AG08395 (cell line): ENCODE measurements around the gene VIPR2.

Experiments used
- DNase-seq: peaks from one replicate; pipeline ENCODE4 v3.0.0; 2012; ENCODE audit warnings: mixed read lengths, low spot score

The VIPR2 gene

DNA sequence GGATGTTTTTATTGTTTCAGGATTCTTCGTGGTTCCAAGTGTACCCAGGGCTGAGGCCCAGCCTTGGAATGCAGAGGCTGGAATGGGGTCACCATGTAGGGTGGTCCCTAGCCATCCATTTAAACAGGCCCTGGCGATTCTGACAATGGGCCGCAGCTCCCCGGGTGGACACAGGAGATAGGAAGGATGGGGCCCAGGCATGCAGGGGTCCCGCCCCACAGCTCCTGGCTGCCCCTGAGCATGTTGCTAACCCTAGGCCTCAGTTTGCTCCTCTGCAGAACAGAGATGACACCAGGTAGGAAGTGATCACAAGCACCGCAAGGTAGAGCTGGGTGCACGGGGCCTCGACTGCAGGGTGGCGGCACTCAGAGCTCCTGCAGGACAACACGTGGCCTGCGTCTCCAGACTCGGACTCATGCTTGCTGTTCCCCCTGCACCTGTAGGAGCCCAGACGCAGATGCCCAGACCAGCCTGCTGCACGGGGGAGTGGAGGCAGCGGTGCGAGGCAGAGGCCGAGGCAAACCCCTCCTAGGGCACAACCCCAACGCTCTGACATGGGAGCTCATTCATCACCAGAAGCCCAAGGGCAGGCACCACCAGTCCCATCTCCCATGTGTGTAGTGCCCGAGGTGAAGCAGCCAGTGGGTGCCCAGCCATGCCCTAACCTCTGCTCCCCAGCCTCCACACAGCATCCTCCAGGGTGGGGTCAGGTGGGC lies 25.5 kb downstream of the VIPR2 start:
- no peak for DNase-seq

DNA sequence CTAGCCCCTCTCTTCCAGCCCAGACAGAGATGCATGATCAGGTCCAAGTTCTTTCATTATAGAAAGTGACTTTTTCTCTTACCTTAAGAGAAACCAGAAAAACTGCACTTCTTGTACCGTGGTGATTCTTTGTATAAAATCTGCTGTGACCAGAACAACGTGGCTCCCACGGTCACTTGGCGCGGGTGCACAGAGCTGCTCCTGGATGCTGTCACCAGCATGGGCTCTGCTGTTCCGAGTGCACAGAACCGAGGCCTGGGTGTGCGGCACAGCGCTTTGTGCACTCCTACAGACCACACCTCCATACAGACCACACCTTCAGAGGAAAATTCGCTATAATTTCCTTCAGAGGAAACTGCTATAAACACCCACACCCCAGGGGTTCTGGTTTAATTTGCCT lies 26.0 kb downstream of the VIPR2 start:
- DNase-seq, result no peak

DNA sequence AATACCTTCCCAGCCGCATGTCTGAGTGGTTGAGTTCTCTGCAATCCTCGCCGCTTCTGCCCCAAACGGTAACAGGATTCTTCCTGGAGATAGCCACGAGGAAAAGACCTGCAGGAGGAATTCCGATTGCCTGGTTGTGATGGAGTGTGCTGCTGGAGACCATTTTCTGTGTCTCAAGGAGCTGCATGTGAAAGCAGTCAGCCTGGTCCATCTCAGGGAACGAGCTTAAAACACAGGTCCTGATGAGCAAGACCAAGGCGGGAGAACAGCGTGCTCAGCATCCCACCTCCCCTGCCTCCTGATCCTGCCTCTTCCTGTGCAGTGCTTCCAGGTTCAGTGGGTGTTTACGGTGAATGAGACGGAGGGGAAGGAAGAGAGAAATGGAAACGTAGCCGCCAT lies 26.5 kb downstream of the VIPR2 start:
- DNase-seq, result no peak

GRCh38 chr7:159117366-159118196 lies 27.1 kb downstream of the VIPR2 start:
- no peak for DNase-seq

DNA sequence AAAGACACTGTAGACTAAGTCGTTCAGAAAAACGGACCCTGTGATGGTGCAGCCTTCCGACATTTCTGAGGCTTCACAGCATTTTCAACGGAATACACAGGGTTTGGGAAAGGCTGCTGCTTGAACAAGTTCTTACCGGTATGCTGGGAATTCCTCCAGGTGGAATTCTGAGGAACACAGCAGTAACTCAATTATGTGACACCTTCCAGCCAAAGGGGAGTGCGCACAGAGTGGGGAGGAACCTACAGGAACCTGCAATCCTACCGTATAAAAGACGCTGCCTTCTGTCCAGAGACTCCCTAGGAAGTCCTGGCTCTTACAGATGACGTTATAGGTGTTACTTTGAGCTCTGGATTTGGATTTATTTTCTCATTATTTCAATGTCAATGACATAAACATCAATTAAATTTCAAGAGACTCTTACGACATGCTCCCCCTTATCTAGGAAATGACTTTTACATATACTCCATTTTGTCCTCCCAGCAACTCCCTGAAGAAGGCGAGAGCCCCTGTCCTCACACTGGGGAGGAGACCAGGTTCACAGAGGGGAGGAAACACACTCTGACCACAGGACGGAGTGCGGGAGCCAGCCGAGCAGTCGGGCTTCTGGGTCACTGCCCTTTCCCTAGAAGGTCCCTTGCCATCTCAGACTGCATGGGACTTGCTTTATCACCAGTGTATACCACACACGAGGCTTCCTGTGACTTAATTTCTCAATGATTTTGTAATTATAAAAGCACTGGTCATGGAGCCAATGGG lies 27.9 kb downstream of the VIPR2 start:
- no peak for DNase-seq

- DNase-seq, result no peak
Observed at GRCh38 chr7:159115601-159116501, 28.8 kb downstream of the VIPR2 start.

- no peak for DNase-seq
Observed at GRCh38 chr7:159114981-159115380, 29.7 kb downstream of the VIPR2 start.

GRCh38 chr7:159114096-159114495 lies 30.6 kb downstream of the VIPR2 start:
- DNase-seq, result no peak

- no peak for DNase-seq
Observed at GRCh38 chr7:159113056-159113455, 31.6 kb downstream of the VIPR2 start.

DNA sequence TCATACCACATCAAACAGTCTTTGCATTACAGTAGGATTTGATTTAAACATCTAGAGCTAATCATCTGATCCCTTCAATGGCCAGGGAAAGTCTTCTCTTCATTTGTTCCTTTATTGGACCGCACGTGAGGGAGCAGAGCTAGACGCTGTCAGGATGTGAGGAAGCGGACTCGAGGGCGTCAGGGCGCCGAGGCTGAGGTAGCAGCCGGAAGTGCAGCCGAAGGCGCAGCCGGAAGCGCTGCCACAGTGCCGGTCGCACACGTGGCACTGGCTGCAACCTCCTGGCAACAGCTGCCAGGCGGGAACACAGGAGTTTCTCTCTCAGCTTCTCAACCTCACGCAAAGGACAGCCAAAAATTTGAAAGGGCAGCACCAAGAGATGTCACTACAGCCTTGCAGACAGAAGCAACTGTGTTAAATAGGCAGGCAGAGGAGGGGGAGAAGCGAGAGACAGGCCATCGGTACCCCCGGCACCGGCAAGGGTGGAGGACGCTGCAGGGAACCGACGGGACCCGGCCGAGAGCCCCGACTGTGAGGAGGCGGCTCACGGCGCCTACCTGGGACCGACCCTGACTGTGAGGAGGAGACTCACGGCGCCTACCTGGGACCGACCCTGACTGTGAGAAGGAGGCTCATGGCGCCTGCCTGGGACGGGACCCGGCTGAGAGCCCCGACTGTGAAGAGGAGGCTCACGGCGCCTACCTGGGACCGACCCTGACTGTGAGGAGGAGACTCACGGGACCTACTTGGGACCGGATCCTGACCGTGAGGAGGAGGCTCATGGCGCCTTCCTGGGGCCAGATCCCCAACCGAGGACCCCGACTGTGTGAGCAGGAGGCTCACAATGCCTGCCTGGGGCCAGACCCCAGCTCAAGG lies 32.3 kb downstream of the VIPR2 start:
- DNase-seq, result no peak

DNA sequence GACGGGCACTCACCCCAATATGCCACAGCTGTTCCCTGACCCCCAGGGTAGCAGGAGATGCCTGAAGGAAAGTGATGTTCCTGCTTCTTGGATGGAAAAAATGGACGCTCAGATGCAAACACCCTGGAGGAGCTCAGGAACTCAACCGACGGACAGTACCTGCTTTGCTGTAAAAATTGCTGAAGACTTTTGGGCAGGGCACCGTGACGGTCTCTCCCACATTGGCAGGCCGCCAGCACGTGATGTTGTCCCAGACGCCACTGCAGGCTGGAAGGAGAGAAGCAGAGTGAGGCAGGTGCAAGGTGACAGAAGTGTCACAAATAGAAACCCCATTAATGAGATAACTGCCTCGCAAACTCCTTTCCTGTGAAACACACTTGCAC lies 35.0 kb downstream of the VIPR2 start:
- no peak for DNase-seq

DNA sequence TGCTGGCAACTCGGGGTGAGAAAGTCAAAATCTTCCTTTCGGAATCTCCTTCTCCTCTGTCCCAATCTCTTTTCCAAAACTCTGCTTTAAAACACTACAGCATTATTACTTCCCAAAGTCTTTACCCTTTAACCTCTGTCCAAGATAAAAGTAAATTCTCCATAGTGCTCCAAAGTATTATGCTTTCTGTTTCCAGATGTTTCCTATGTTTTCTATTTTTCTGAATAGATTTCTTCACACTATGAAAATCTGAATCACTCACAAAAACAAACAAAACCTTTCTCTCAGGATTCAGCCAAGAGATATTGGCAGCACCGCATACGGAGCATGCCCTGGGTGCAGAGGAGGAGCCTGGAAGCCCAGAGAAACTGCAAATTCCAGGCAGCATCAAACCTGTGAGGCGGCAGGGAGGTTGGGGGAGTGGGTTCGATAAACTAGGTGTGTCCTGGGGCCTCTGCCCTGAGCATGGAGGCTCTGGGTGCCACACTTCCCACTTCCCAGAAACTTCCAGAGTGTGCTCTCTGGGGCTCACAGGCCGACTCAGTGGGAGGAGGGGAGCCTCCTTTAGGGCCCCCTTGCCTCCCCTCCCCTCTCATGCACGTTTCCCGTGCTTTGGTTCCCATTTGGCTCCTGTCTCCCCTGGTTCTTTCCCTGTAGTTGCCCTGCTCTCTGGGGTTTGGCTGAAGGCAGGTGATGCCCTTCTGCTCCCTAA lies 35.6 kb downstream of the VIPR2 start:
- DNase-seq, result no peak

- DNase-seq, result no peak
Observed at GRCh38 chr7:159108491-159108890, 36.2 kb downstream of the VIPR2 start.

GRCh38 chr7:159107161-159107892 lies 37.3 kb downstream of the VIPR2 start:
- no peak for DNase-seq

- DNase-seq, result no peak
Observed at GRCh38 chr7:159105832-159106811, 38.5 kb downstream of the VIPR2 start.

DNA sequence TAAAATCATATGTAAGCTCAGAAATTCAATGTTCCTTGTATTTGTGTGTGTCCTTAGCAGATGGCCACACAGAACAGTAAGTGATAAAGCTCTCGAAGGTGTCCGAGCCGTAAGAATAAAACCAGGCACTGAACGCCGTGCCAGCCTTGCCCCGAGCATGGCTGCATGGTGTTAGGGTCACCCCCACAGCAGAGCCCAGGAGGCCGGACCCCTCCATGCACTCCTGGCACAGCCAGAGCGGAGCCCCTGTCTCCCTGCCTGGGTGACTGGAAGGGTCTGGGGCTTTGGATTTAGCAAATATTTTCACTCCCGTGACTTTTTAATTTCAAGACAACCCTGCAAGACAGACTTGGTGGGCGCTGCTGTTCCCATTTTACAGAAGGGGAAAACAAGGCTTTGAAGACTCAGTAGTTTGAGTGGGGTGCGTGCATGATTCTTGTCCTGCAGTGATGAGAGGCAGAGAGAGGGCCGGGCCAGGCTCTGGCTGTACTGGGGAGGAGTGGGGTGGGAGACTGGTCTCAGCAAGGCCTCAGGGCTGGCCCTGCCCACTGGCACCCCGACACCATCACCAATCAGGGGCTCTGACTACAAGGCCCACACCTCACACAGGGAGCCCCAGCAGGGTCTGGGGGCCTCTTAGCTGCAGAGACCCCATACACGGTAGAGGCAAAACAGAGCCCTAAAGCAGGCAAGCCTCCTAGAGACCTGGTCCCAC lies 39.4 kb downstream of the VIPR2 start:
- no peak for DNase-seq

DNA sequence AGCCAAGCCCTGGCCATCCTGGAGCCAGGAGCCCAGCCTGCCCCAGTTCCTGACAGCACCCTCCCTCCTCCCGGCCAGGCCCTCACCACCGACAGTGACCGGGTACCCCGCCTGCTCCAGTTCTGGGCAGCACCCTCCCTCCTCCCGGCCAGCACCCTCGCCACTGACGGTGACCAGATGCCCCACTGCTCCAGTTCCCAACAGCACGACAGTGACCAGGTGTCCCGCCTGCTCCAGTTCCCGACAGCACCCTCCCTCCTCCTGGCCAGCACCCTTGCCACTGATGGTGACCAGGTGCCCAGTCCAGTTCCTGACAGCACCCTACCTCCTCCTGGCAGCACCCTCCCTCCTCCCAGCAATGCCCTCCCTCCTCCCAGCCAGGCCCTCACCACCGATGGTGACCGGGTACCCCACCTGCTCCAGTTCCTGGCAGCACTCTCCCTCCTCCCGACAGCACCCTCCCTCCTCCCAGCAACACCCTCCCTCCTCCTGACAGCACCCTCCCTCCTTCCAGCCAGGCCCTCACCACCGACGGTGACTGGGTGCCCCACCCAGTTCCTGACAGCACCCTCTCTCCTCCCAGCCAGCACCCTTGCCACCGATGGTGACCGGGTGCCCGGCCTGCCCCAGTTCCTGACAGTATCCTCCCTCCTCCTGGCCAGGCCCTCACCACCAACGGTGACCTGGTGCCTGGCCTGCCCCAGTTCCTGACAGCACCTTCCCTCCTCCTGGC lies 40.3 kb downstream of the VIPR2 start:
- DNase-seq, result no peak
